Measurements from ENCODE around the gene HYCC2. TPM values are rescaled to one million over a fixed set of nuclear protein-coding genes. Genes with fewer than 3 reads are reported as not detected.
"Not testable (repeated sequence)": the region's sequence is repeated elsewhere in the genome, so short reads cannot be mapped to it uniquely, and the experiment has no call there.

HYCC2 gene
- polyA plus RNA-seq, 1 donor (not counting 4 experiments of a cell fraction or from before 2014, with no cell fraction given): 8.0 TPM

DNA sequence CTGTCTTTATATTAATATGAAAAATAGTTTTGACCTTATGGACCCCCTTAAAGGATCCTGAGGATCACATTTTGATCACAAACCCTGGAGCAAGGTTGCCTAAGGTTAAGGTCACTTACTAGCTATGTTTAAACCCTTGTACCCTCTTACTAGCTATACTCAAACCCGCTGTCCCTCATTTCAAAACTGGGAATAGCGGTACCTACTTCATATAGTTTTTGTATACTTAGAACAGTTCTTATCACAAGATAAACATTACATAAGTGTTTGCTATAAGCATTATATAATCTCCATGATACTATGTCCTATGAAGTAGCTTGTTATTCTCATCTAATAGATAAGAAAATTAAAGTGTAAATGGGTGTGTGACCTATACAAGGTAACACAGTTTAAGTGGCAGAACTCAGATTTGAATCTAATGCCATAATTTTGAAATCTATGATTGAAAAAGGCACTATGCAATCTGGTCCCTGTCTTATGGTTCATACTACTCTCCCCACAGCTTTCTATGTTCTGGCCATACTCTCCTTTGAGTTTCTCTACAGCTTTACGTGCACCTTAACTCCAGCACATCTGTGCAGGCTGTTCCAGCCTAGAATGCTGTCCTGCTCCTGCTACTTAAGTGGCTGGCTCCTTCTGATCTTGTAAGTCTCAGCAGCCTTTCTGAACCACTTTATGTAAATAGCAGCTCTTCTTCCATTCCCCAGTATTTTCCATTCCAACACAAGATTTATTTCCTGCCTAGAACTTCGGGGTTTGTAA lies 30.4 kb downstream of the HYCC2 start:
- Histone ChIP-seq H3K4me2 (ENCODE audit: control insufficient read depth, extremely low read depth, insufficient read depth, low read depth, low read length) (no peak overlapping the region), H3K9me3 (ENCODE audit: control insufficient read depth, low read depth, low read length) (no peaks in the 10 kb centered on the region), H3K9me1 (ENCODE audit: control insufficient read depth, extremely low read depth, insufficient read depth, low read length) (no peaks in the 10 kb centered on the region), H3K79me2 (ENCODE audit: control insufficient read depth, insufficient read depth, low read length) (peaks cover 4% of the 10 kb centered on the region), H3K27me3 (ENCODE audit: control insufficient read depth, extremely low read depth, insufficient read depth, low read length) (no peaks in the 10 kb centered on the region), H3K9ac (ENCODE audit: control insufficient read depth, extremely low read depth, insufficient read depth, low read length) (no peak overlapping the region), H4K20me1 (ENCODE audit: control insufficient read depth, extremely low read depth, insufficient read depth, low read length) (peaks cover 5% of the 10 kb centered on the region), H3K4me3 (ENCODE audit: control insufficient read depth in 2 of 3, extremely low read depth in 1 of 3, insufficient read depth in 2 of 3, low read depth in 1 of 3, low read length in 3 of 3) (no peak overlapping the region), H3K27ac (ENCODE audit: control insufficient read depth, insufficient read depth, low read length) (no peak overlapping the region), H2AFZ (ENCODE audit: control insufficient read depth, low read length) (no peak overlapping the region), H3K4me1 (ENCODE audit: control insufficient read depth, extremely low read depth, insufficient read depth, low read length) (no peaks in the 10 kb centered on the region), H3K36me3 (ENCODE audit: control insufficient read depth in 2 of 2, extremely low read depth in 1 of 2, insufficient read depth in 2 of 2, low read length in 2 of 2) (no peaks in the 10 kb centered on the region)
- FAIRE-seq (no peak), DNase-seq (ENCODE audit: low read depth, low spot score) (no peak)
- TF ChIP-seq, protein P1, sequence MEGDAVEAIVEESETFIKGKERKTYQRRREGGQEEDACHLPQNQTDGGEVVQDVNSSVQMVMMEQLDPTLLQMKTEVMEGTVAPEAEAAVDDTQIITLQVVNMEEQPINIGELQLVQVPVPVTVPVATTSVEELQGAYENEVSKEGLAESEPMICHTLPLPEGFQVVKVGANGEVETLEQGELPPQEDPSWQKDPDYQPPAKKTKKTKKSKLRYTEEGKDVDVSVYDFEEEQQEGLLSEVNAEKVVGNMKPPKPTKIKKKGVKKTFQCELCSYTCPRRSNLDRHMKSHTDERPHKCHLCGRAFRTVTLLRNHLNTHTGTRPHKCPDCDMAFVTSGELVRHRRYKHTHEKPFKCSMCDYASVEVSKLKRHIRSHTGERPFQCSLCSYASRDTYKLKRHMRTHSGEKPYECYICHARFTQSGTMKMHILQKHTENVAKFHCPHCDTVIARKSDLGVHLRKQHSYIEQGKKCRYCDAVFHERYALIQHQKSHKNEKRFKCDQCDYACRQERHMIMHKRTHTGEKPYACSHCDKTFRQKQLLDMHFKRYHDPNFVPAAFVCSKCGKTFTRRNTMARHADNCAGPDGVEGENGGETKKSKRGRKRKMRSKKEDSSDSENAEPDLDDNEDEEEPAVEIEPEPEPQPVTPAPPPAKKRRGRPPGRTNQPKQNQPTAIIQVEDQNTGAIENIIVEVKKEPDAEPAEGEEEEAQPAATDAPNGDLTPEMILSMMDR (optimal IDR thresholded peaks at IDR 0.05 in 1 of 3, IDR thresholded peaks at IDR 0.05 in 1 of 3, conservative IDR thresholded peaks at IDR 0.05 in 1 of 3; ENCODE audit: extremely low read depth in 1 of 3, insufficient read depth in 2 of 3, low read length in 3 of 3): no peak
- no peak for TF ChIP-seq EZH2 (IDR thresholded peaks at IDR 0.05; ENCODE audit: low read length)
- dilution Hi-C loops (cut with MboI; ENCODE audit: extremely low pct_ligation_motif_present, low sequenced_read_pairs): no loop called here

DNA sequence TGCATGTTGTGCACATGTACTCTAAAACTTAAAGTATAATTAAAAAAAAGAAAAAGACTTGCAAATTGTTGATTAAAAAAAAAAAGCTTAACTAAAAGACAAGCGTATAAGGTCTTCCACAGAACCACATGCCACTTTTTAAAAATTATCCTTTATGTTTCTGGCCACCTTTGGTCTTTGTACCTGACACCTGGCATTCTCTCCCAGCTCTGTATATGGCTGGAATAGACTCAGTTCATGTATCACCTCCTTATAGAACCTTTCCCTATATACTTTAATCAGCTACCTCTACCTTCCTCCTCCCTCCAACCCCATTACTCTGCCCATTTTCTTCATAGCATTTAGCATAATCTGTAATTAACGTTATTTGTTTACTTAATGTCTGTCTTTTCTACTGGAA lies 32.6 kb downstream of the HYCC2 start:
- Histone ChIP-seq H3K4me2 (ENCODE audit: control insufficient read depth, extremely low read depth, insufficient read depth, low read depth, low read length) (no peak overlapping the region), H3K27ac (ENCODE audit: control insufficient read depth, insufficient read depth, low read length) (no peak overlapping the region), H3K79me2 (ENCODE audit: control insufficient read depth, insufficient read depth, low read length) (peaks cover 4% of the 10 kb centered on the region), H3K9me3 (ENCODE audit: control insufficient read depth, low read depth, low read length) (no peaks in the 10 kb centered on the region), H2AFZ (ENCODE audit: control insufficient read depth, low read length) (no peak overlapping the region), H3K4me1 (ENCODE audit: control insufficient read depth, extremely low read depth, insufficient read depth, low read length) (no peaks in the 10 kb centered on the region), H3K9ac (ENCODE audit: control insufficient read depth, extremely low read depth, insufficient read depth, low read length) (no peak overlapping the region), H3K9me1 (ENCODE audit: control insufficient read depth, extremely low read depth, insufficient read depth, low read length) (no peaks in the 10 kb centered on the region), H4K20me1 (ENCODE audit: control insufficient read depth, extremely low read depth, insufficient read depth, low read length) (peaks cover 5% of the 10 kb centered on the region), H3K4me3 (ENCODE audit: control insufficient read depth in 2 of 3, extremely low read depth in 1 of 3, insufficient read depth in 2 of 3, low read depth in 1 of 3, low read length in 3 of 3) (no peak overlapping the region), H3K36me3 (ENCODE audit: control insufficient read depth in 2 of 2, extremely low read depth in 1 of 2, insufficient read depth in 2 of 2, low read length in 2 of 2) (no peaks in the 10 kb centered on the region), H3K27me3 (ENCODE audit: control insufficient read depth, extremely low read depth, insufficient read depth, low read length) (no peaks in the 10 kb centered on the region)
- no peak for FAIRE-seq
- TF ChIP-seq, protein P1 (optimal IDR thresholded peaks at IDR 0.05 in 1 of 3, IDR thresholded peaks at IDR 0.05 in 1 of 3, conservative IDR thresholded peaks at IDR 0.05 in 1 of 3; ENCODE audit: extremely low read depth in 1 of 3, insufficient read depth in 2 of 3, low read length in 3 of 3): no peak
- TF ChIP-seq EZH2 (IDR thresholded peaks at IDR 0.05; ENCODE audit: low read length): no peak
- no peak for DNase-seq (ENCODE audit: low read depth, low spot score)
- dilution Hi-C loops (cut with MboI; ENCODE audit: extremely low pct_ligation_motif_present, low sequenced_read_pairs): no loop called here

DNA sequence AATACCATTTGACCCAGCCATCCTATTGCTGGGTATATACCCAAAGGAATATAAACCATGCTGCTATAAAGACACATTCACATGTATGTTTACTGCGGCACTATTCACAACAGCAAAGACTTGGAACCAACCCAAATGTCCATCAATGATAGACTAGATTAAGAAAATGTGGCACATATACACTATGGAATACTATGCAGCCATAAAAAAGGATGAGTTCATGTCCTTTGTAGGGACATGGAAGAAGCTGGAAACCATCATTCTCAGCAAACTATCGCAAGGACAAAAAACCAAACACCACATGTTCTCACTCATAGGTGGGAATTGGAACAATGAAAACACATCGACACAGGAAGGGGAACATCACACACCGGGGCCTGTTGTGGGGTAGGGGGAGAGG lies 33.1 kb downstream of the HYCC2 start:
- H3K9me3 ChIP-seq (ENCODE audit: control insufficient read depth, low read depth, low read length); H3K9ac ChIP-seq (ENCODE audit: control insufficient read depth, extremely low read depth, insufficient read depth, low read length); H2AFZ ChIP-seq (ENCODE audit: control insufficient read depth, low read length); H3K79me2 ChIP-seq (ENCODE audit: control insufficient read depth, insufficient read depth, low read length); FAIRE-seq; H3K4me2 ChIP-seq (ENCODE audit: control insufficient read depth, extremely low read depth, insufficient read depth, low read depth, low read length); H4K20me1 ChIP-seq (ENCODE audit: control insufficient read depth, extremely low read depth, insufficient read depth, low read length); H3K4me1 ChIP-seq (ENCODE audit: control insufficient read depth, extremely low read depth, insufficient read depth, low read length); dilution Hi-C loops (cut with MboI; ENCODE audit: extremely low pct_ligation_motif_present, low sequenced_read_pairs); H3K9me1 ChIP-seq (ENCODE audit: control insufficient read depth, extremely low read depth, insufficient read depth, low read length); H3K36me3 ChIP-seq (ENCODE audit: control insufficient read depth in 2 of 2, extremely low read depth in 1 of 2, insufficient read depth in 2 of 2, low read length in 2 of 2); H3K27me3 ChIP-seq (ENCODE audit: control insufficient read depth, extremely low read depth, insufficient read depth, low read length); H3K27ac ChIP-seq (ENCODE audit: control insufficient read depth, insufficient read depth, low read length); H3K4me3 ChIP-seq (ENCODE audit: control insufficient read depth in 2 of 3, extremely low read depth in 1 of 3, insufficient read depth in 2 of 3, low read depth in 1 of 3, low read length in 3 of 3); DNase-seq (ENCODE audit: low read depth, low spot score): not testable (repeated sequence)

GRCh38 chr2:201034355-201034754 lies 37.1 kb downstream of the HYCC2 start:
- H3K4me1 ChIP-seq (ENCODE audit: control insufficient read depth, extremely low read depth, insufficient read depth, low read length); H3K9me3 ChIP-seq (ENCODE audit: control insufficient read depth, low read depth, low read length); H3K4me2 ChIP-seq (ENCODE audit: control insufficient read depth, extremely low read depth, insufficient read depth, low read depth, low read length); H3K4me3 ChIP-seq (ENCODE audit: control insufficient read depth in 2 of 3, extremely low read depth in 1 of 3, insufficient read depth in 2 of 3, low read depth in 1 of 3, low read length in 3 of 3); H3K9ac ChIP-seq (ENCODE audit: control insufficient read depth, extremely low read depth, insufficient read depth, low read length); H3K27ac ChIP-seq (ENCODE audit: control insufficient read depth, insufficient read depth, low read length); H4K20me1 ChIP-seq (ENCODE audit: control insufficient read depth, extremely low read depth, insufficient read depth, low read length); H2AFZ ChIP-seq (ENCODE audit: control insufficient read depth, low read length); H3K9me1 ChIP-seq (ENCODE audit: control insufficient read depth, extremely low read depth, insufficient read depth, low read length); H3K79me2 ChIP-seq (ENCODE audit: control insufficient read depth, insufficient read depth, low read length); dilution Hi-C loops (cut with MboI; ENCODE audit: extremely low pct_ligation_motif_present, low sequenced_read_pairs); H3K36me3 ChIP-seq (ENCODE audit: control insufficient read depth in 2 of 2, extremely low read depth in 1 of 2, insufficient read depth in 2 of 2, low read length in 2 of 2); H3K27me3 ChIP-seq (ENCODE audit: control insufficient read depth, extremely low read depth, insufficient read depth, low read length); DNase-seq (ENCODE audit: low read depth, low spot score); FAIRE-seq: not testable (repeated sequence)
